NCI-H2029 treated with DMSO at 0.1 percent for 48 hours (cell line): ENCODE results near the gene ACTRT3.
A peak's percentile ranks its signal among the peaks of the same experiment; 100 is the strongest.
"Not testable (repeated sequence)": the region's sequence is repeated elsewhere in the genome, so short reads cannot be mapped to it uniquely, and the experiment has no call there.

Experiments used
- DNase-seq: peaks from one replicate; lab custom pipeline; 2025; lab: John Stamatoyannopoulos, UW

ACTRT3 gene

DNA sequence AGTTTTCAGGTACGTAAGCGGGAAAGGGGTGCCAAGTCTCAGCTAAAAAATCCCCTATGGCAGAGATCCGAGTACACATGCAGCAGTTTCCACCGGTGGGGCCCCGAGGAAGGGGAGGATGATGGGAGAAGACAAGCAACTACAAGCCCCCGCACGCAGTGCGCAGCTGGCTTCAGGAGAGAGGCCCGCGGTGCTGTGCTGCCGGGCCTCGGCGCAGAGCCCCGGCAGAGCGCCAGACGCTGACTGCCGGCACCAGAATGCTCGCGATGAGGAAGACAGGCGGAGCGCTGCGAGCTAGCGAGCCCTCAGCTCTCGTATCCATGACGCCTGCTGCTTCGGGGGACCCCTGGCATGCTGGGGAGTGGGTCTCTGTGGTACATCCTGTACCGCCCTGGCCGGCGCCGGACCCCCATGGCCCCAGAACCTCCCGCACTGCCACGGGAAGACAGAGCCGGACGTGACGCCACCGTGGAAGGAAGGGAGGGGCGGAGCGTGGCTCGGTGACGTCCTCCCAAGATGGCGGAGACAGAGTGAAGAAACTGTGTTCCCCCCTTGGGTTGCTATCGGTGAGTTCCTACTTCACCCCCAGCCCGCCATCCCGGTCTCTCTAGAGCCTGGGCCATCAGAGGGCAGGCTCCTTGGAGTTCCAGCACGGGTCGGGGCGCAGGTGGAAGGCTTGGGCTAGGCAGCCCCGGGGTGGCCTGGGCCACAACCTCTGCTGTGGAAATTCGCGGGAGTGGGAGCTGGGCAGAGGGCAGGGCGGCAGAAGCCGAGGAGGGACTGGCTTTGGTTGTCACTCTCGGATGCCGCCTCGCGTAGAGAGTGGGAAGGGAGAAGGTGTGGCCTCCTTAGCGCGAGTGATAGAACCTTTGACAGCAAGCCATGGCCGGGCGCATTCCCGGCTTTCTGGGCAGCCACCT, 3.8 kb upstream of the ACTRT3 start, which contains the start of gene MYNN:
Gene MYNN (plus strand): TSS at position 500 of the 920 bp plus-strand sequence. CDS start 900 bp downstream, outside the sequence.
- DNase-seq: peak; percentile 81

- peak; percentile 92 for DNase-seq
These were observed 3.0 kb upstream of the ACTRT3 start for GRCh38 chr3:169772305-169772896.

- peak; percentile 81 for DNase-seq
These were observed 2.3 kb upstream of the ACTRT3 start for GRCh38 chr3:169771497-169772304.

GRCh38 chr3:169764882-169765612, 4.3 kb downstream of the ACTRT3 start, which contains the start of gene TERC:
Gene TERC (minus strand): TSS chr3:169765060.
- DNase-seq: peak; percentile 36

- peak; percentile 33 for DNase-seq
These were observed 5.0 kb downstream of the ACTRT3 start for GRCh38 chr3:169764312-169764881.

GRCh38 chr3:169760479-169760878, 8.9 kb downstream of the ACTRT3 start:
- DNase-seq: no peak

DNA sequence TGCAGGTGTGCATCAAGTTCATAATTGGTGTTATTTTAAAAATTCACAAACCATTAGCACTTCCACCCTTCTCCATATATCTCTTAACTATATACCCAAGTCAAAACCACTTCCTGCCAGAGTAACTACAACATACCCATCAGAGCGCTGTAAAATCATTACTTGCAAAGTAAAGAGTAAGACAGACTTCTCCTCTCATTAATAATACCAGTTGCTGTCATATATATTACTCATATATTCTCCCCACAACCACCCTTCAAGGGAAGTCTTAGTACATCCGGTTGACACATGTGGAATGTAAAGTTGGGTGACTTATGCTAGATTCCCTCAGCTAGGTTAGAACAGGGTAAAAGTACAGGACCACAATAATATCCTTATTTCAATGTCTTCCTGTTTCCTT, 10.1 kb downstream of the ACTRT3 start:
- DNase-seq: no peak

GRCh38 chr3:169758359-169758994, 10.9 kb downstream of the ACTRT3 start:
- DNase-seq: no peak

DNA sequence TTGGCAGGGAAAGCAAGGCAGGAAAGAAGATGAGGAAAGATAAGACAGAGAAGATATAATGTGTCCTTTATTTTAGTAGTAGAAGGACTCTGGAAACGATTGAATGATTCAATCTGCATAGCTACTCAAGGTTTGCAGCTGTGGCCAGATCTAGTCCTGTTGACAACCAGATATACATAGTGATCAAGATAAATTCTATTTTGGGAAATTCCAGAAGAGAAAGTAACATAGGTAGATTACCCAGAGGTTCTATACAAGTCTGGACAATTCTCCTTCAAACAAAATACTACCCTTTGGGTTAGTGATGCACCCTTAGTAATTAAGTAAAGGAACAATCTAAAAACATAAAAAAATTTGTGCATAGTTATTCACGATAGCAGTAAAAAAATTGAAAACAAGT, 13.9 kb downstream of the ACTRT3 start:
- no peak for DNase-seq

- DNase-seq: no peak
These were observed 14.7 kb downstream of the ACTRT3 start for GRCh38 chr3:169754711-169755110.

GRCh38 chr3:169751875-169752274, 17.5 kb downstream of the ACTRT3 start:
- DNase-seq: no peak

GRCh38 chr3:169750665-169751064, 18.7 kb downstream of the ACTRT3 start:
- no peak for DNase-seq

DNA sequence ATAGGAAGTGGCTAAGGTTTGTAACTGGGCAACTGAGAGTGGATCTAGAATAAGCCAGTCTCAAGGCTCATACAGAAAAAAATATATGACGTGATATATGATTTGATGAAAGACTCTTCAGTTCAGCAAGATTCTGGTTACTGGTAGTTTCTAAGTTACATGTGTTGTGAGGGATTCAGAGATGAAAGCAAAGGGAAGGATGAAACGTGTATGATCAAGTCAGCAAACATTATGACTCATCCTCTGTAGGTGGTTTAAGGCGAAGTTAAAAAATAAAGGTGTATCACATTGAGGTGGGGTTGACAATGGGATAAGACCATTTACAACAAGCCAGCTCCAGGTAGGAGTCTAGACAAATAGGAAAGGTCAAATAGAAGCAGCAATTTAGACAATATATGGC, 20.7 kb downstream of the ACTRT3 start:
- DNase-seq: no peak

DNA sequence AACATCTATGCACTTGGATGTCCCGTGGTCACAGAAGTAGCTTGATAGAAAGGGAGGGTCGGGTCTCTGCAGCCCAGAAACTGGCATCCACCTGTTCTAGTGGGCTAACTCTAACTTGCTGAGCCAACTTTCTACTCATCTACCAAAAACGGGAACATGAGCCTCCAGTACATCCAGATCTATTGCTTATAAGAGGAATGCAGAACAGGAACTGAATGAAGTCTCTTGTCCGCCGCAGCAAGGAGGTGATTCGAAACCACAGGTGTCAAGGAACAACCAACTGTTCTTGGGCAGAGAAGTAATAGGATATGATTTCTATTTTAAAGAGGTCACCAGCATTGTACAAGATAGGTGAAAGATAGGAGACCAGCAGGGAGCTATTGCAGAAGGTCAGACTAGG, 22.4 kb downstream of the ACTRT3 start:
- DNase-seq: no peak

DNA sequence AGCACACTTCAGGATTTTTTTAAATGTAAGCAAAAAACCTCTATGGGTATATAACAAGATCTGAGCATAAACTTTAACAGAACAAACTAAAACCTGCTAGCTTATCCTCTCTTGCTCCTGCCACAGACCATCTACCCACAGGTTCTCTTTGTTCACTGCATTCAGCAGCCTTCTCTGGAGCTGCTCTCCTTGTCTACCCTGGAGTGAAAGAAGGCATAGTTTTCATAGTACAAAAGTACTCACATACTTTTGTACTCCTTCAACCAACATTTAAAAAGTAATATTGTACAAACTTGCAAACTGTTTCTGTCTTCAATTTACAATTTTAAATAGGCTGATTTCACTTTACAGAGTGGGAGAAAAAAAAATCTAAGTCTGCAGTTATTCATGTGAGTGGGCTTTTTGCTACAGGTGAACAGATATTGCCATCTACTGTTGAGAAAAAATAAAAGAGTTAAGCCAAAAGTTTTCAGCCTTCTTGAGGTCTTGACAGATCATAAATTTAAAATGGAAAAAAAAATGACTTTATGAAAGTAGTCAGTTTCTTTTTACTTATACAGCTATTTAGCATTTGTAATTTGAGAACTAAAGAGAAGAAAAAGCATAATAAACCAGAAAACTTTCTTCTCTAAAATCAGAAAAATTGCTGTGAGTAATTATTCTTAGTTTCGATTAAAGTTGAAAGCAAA, 24.9 kb downstream of the ACTRT3 start:
- no peak for DNase-seq

- DNase-seq: no peak
These were observed 30.3 kb downstream of the ACTRT3 start for GRCh38 chr3:169739067-169739466.

- not testable (repeated sequence) for DNase-seq
These were observed 37.5 kb downstream of the ACTRT3 start for GRCh38 chr3:169731857-169732256.

GRCh38 chr3:169722724-169723123, 46.6 kb downstream of the ACTRT3 start:
- no peak for DNase-seq

GRCh38 chr3:169718415-169718814, 50.9 kb downstream of the ACTRT3 start:
- DNase-seq: not testable (repeated sequence)
